ENCODE measurements around the gene ZPBP2. TPM values are rescaled to one million over a fixed set of nuclear protein-coding genes. Genes with fewer than 3 reads are reported as not detected.
A peak's percentile ranks its signal among the peaks of the same experiment; 100 is the strongest.
"Not testable (repeated sequence)": the region's sequence is repeated elsewhere in the genome, so short reads cannot be mapped to it uniquely, and the experiment has no call there.

Gene ZPBP2
- total RNA-seq, 2 donors from 2014 or later = 0.53 to 0.67 TPM

GRCh38 chr17:39841134-39841683, 26.8 kb upstream of the ZPBP2 start:
- Mint-ChIP-seq H3K9me3 (peaks cover 4% of the 10 kb centered on the region), H3K4me1 (peaks cover 21% of the 10 kb centered on the region), H3K36me3 (ENCODE audit: low read depth) (peaks cover 76% of the 10 kb centered on the region), H3K27me3 (no peaks in the 10 kb centered on the region), H3K27ac (peak overlapping the region; percentile 3), H3K4me3 (no peak overlapping the region)
- ATAC-seq (replicated peaks) = no peak

GRCh38 chr17:39845052-39845846, 22.8 kb upstream of the ZPBP2 start:
- Mint-ChIP-seq H3K4me3 (peak overlapping the region; percentile 78), H3K27me3 (no peaks in the 10 kb centered on the region), H3K4me1 (peaks cover 29% of the 10 kb centered on the region), H3K36me3 (ENCODE audit: low read depth) (peaks cover 82% of the 10 kb centered on the region), H3K27ac (peak overlapping the region; percentile 87), H3K9me3 (no peaks in the 10 kb centered on the region)
- peak; percentile 37 for ATAC-seq (replicated peaks)

GRCh38 chr17:39846205-39846604, 21.8 kb upstream of the ZPBP2 start:
- H3K4me3 Mint-ChIP-seq = peak overlapping the region; percentile 78
- H3K9me3 Mint-ChIP-seq = no peaks in the 10 kb centered on the region
- ATAC-seq (replicated peaks) = no peak
- H3K36me3 Mint-ChIP-seq (ENCODE audit: low read depth) = peaks cover 75% of the 10 kb centered on the region
- H3K27me3 Mint-ChIP-seq = no peaks in the 10 kb centered on the region
- peak overlapping the region; percentile 24 for H3K27ac Mint-ChIP-seq
- peaks cover 29% of the 10 kb centered on the region for H3K4me1 Mint-ChIP-seq

- Mint-ChIP-seq H3K27me3 (no peaks in the 10 kb centered on the region), H3K4me3 (peak overlapping the region; percentile 55), H3K36me3 (ENCODE audit: low read depth) (peaks cover 71% of the 10 kb centered on the region), H3K9me3 (no peaks in the 10 kb centered on the region), H3K27ac (peak overlapping the region; percentile 14), H3K4me1 (peaks cover 28% of the 10 kb centered on the region)
- no peak for ATAC-seq (replicated peaks)
Observed at GRCh38 chr17:39848600-39848999, 19.4 kb upstream of the ZPBP2 start.

- peaks cover 30% of the 10 kb centered on the region for H3K4me1 Mint-ChIP-seq
- H3K27me3 Mint-ChIP-seq = not testable (repeated sequence)
Observed at GRCh38 chr17:39850186-39850585, 17.8 kb upstream of the ZPBP2 start.

GRCh38 chr17:39852239-39852638, 15.8 kb upstream of the ZPBP2 start:
- peak overlapping the region; percentile 45 for H3K27ac Mint-ChIP-seq
- peak overlapping the region; percentile 62 for H3K4me3 Mint-ChIP-seq
- H3K4me1 Mint-ChIP-seq = peaks cover 33% of the 10 kb centered on the region
- no peaks in the 10 kb centered on the region for H3K27me3 Mint-ChIP-seq
- no peaks in the 10 kb centered on the region for H3K9me3 Mint-ChIP-seq
- H3K36me3 Mint-ChIP-seq (ENCODE audit: low read depth) = peaks cover 57% of the 10 kb centered on the region
- ATAC-seq (replicated peaks) = peak; percentile 74

More at GRCh38 chr17:39850186-39850585, 17.8 kb upstream of the ZPBP2 start:
- H3K36me3 Mint-ChIP-seq (ENCODE audit: low read depth) = peaks cover 70% of the 10 kb centered on the region
- not testable (repeated sequence) for ATAC-seq (replicated peaks); H3K4me3 Mint-ChIP-seq; H3K9me3 Mint-ChIP-seq; H3K27ac Mint-ChIP-seq

GRCh38 chr17:39854909-39855308, 13.1 kb upstream of the ZPBP2 start:
- ATAC-seq (replicated peaks) = no peak
- H3K4me1 Mint-ChIP-seq = peaks cover 21% of the 10 kb centered on the region
- H3K9me3 Mint-ChIP-seq = no peaks in the 10 kb centered on the region
- H3K27me3 Mint-ChIP-seq = no peaks in the 10 kb centered on the region
- peak overlapping the region; percentile 24 for H3K4me3 Mint-ChIP-seq
- peak overlapping the region; percentile 49 for H3K27ac Mint-ChIP-seq
- H3K36me3 Mint-ChIP-seq (ENCODE audit: low read depth) = peaks cover 37% of the 10 kb centered on the region

GRCh38 chr17:39855911-39856649, 11.9 kb upstream of the ZPBP2 start:
- peaks cover 23% of the 10 kb centered on the region for H3K4me1 Mint-ChIP-seq
- not testable (repeated sequence) for H3K4me3 Mint-ChIP-seq

GRCh38 chr17:39861235-39861634, 6.8 kb upstream of the ZPBP2 start:
- Mint-ChIP-seq H3K4me3 (peak overlapping the region; percentile 91), H3K27ac (peak overlapping the region; percentile 51), H3K4me1 (peaks cover 21% of the 10 kb centered on the region), H3K27me3 (no peaks in the 10 kb centered on the region), H3K36me3 (ENCODE audit: low read depth) (peaks cover 19% of the 10 kb centered on the region), H3K9me3 (no peaks in the 10 kb centered on the region)
- peak; percentile 25 for ATAC-seq (replicated peaks)

More at GRCh38 chr17:39855911-39856649, 11.9 kb upstream of the ZPBP2 start:
- not testable (repeated sequence) for H3K9me3 Mint-ChIP-seq; ATAC-seq (replicated peaks); H3K27me3 Mint-ChIP-seq; H3K27ac Mint-ChIP-seq
- peaks cover 38% of the 10 kb centered on the region for H3K36me3 Mint-ChIP-seq (ENCODE audit: low read depth)

GRCh38 chr17:39863244-39863917, 4.6 kb upstream of the ZPBP2 start:
- no peaks in the 10 kb centered on the region for H3K9me3 Mint-ChIP-seq
- peak overlapping the region; percentile 91 for H3K4me3 Mint-ChIP-seq
- peaks cover 29% of the 10 kb centered on the region for H3K36me3 Mint-ChIP-seq (ENCODE audit: low read depth)
- peak overlapping the region; percentile 96 for H3K27ac Mint-ChIP-seq
- H3K4me1 Mint-ChIP-seq = peaks cover 34% of the 10 kb centered on the region
- ATAC-seq (replicated peaks) = no peak
- H3K27me3 Mint-ChIP-seq = no peaks in the 10 kb centered on the region

- ATAC-seq (replicated peaks) = peak; percentile 65
- Mint-ChIP-seq H3K27ac (peak within 1 kb of the TSS; percentile 96), H3K4me1 (peaks cover 41% of the 10 kb centered on the region), H3K9me3 (no peaks in the 10 kb centered on the region), H3K36me3 (ENCODE audit: low read depth) (peaks cover 29% of the 10 kb centered on the region), H3K27me3 (no peaks in the 10 kb centered on the region), H3K4me3 (peak within 1 kb of the TSS; percentile 91)
Observed at GRCh38 chr17:39863918-39864746, 3.9 kb upstream of the ZPBP2 start, which contains the start of gene IKZF3. Gene IKZF3 (minus strand): TSS chr17:39864312. CDS start chr17:39864126, 186 bp downstream.

- no peak for ATAC-seq (replicated peaks)
- H3K4me3 Mint-ChIP-seq = peak overlapping the region; percentile 91
- H3K9me3 Mint-ChIP-seq = no peaks in the 10 kb centered on the region
- peaks cover 18% of the 10 kb centered on the region for H3K36me3 Mint-ChIP-seq (ENCODE audit: low read depth)
- no peaks in the 10 kb centered on the region for H3K27me3 Mint-ChIP-seq
- H3K27ac Mint-ChIP-seq = peak overlapping the region; percentile 100
- peaks cover 39% of the 10 kb centered on the region for H3K4me1 Mint-ChIP-seq
Observed at GRCh38 chr17:39866013-39866730, 1.8 kb upstream of the ZPBP2 start.

All from activated T-helper 17 cell treated with anti-CD3 and anti-CD28 coated beads, Interleukin-2, amount 50 U/mL, for 72 hours (primary cell).